Measurements from ENCODE around the gene TRAF3.
"Not testable (repeated sequence)": the region's sequence is repeated elsewhere in the genome, so short reads cannot be mapped to it uniquely, and the experiment has no call there.

The TRAF3 gene

DNA sequence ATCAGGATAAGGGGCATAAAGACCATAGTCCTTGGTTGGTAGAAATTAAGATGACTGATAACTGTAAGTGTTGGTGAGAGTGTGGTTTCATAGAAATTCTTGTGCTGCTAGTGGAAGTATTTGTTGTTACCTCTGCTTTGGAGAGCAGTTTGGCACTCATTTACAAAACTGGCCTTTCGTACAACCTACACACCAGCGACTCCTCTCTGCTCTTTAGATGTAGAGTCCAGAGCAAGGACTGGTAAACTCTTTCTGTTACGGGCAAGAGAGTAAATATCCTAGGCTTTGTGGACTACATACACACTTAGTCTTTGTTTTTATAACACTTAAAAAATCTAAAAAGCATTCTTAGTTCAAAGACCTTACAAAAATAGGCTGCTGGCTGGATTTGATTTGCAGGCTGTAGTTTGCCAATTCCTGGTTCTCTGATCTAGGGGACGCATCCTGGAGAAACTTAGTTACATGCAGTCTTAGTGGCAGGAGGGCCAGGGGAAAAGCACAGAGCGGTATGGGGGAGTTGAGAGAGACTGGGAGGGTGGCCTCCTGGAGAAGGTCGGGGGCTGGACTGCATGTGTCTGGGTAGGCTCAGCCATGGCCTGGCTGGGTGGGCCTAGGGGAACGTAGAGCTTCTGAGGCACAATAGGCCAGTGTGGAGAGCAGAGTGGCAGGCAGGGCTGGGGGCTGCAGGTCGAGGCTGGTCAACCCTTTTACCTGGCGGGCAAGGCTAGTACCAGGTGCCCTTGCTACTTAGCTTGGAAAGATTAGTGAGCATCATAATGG, 89.9 kb downstream of the TRAF3 start:
- no peak for DNase-seq (ENCODE audit: low read depth)

- DNase-seq (ENCODE audit: low read depth): no peak
Measured at GRCh38 chr14:102867826-102868580, 90.8 kb downstream of the TRAF3 start.

DNA sequence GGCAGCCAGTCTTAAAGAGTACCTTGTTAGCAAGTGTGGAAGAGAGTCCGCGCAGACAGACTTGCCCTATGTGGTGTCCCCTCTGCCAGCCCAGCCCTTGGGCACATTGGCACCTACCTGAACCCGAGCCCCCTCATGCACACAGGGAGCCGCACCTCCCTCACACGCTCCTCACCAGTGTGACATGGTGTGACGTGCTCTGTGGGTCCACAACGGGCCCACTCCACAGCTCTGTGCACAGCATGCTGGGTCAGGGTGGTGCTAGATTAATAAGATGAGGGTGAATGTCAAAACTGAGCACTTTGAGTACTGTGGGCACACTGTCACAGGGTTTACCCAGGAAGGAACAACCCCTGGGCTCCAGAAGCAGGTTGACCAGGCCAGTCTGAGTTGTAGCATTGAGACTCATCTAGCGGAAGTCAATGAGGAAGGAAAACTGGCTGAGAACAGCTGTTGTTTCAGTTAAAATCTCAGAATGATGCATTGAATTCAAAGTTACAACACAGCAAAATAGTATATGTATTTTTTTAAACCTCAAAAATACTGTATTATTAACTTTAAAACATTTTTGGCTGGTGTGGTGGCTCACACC, 91.8 kb downstream of the TRAF3 start:
- no peak for DNase-seq (ENCODE audit: low read depth)

DNA sequence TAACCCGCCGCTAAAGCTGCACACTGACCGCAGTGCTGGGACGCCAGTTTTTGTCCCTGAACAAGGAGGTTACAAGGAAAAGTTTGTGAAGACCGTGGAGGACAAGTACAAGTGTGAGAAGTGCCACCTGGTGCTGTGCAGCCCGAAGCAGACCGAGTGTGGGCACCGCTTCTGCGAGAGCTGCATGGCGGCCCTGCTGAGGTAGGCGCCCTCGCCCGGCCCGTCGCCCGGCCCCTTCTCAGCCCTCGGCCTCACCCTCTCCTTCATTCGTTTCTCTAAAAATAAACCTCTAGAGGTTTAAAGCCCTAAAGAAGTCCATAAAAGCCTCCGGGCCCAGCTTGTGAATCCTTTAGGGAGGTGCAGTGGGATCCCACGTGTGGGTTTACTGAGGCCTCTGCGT, 93.0 kb downstream of the TRAF3 start:
- DNase-seq (ENCODE audit: low read depth): no peak

GRCh38 chr14:102870994-102871831, 94.0 kb downstream of the TRAF3 start:
- DNase-seq (ENCODE audit: low read depth): no peak

- DNase-seq (ENCODE audit: low read depth): no peak
Measured at GRCh38 chr14:102872020-102872419, 94.8 kb downstream of the TRAF3 start.

DNA sequence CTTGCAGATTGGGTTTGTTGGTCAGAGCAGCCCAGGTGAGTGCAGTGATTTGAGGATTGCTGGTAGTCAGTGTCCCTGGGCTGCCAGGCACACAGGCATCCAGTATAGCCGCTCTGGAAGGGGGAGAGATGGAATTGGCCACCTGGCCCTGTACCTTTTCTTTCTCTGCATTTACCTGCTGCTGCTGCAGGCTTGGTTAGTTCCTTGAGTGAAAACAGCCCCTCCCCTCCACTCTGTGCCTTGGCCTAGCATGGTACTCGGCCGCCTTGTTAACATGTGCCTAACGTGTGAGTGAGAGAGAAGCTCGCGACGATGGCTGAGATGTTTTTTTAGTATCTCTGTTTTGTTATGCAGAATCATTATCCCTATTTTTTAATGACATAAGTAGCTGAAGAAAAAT, 95.9 kb downstream of the TRAF3 start:
- no peak for DNase-seq (ENCODE audit: low read depth)

DNA sequence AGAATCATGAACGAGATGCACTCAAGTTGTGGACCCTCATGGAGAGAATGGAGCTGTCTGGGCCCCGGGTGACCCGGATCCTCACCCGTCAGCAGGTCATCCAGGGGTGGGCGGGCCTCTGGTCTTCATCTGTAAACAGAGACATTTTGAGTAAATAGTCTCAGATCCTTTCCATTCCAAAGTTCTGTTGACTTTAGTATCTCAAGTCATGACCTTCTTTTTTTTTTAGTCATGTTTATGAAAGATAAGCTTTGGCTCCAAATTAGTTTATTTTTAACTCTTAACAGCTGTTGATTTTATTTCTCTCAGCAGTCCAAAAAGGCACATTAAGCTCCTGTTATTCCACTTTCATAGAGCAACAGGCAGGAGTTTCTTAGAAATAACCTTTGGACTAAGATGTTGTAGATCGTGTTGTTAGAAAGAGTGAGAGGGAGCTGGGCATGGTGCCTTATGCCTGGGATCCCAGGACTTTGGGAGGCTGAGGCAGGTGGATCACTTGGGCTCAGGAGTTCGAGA, 96.4 kb downstream of the TRAF3 start:
- no peak for DNase-seq (ENCODE audit: low read depth)

- no peak for DNase-seq (ENCODE audit: low read depth)
Measured at GRCh38 chr14:102875652-102876051, 98.4 kb downstream of the TRAF3 start.

DNA sequence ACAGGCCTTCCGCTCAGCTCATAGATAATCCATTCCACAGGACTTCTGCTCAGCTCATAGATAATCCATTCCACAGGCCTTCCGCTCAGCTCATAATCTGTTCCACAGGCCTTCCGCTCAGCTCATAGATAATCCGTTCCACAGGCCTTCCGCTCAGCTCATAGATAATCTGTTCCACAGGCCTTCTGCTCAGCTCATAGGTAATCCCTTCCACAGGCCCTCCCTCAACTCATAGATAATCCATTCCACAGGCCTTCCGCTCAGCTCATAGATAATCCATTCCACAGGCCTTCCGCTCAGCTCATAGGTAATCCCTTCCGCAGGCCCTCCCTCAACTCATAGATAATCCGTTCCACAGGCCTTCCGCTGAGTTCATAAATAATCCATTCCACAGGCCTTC, 100.3 kb downstream of the TRAF3 start:
- DNase-seq (ENCODE audit: low read depth): not testable (repeated sequence)

- DNase-seq (ENCODE audit: low read depth): no peak
Measured at GRCh38 chr14:102878174-102878969, 101.1 kb downstream of the TRAF3 start.

GRCh38 chr14:102878970-102879460, 101.8 kb downstream of the TRAF3 start:
- DNase-seq (ENCODE audit: low read depth): no peak

GRCh38 chr14:102882226-102882906, 105.1 kb downstream of the TRAF3 start:
- DNase-seq (ENCODE audit: low read depth): no peak

DNA sequence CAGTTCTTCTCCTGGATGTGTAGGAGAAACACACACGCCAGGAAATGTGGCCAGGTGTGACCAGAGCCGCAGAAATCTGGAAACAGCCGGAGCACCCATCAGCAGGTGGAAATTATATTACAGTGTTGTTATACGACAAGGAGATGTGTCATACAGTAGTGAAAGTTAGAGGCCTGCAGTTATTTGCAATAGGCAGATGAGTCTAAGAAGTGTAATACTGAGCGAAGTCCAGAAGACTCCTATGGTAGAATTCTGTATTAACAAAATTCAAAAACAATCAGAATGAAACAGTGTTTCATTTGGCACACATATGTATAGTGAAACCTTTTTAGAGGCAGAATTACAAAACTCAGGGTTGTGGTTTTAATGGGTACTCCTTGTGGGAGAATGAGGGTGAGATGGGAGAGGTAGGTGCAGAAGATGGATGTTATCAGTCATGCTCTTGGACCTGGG, 105.9 kb downstream of the TRAF3 start:
- DNase-seq (ENCODE audit: low read depth): no peak

- DNase-seq (ENCODE audit: low read depth): no peak
Measured at GRCh38 chr14:102883554-102883953, 106.3 kb downstream of the TRAF3 start.

DNA sequence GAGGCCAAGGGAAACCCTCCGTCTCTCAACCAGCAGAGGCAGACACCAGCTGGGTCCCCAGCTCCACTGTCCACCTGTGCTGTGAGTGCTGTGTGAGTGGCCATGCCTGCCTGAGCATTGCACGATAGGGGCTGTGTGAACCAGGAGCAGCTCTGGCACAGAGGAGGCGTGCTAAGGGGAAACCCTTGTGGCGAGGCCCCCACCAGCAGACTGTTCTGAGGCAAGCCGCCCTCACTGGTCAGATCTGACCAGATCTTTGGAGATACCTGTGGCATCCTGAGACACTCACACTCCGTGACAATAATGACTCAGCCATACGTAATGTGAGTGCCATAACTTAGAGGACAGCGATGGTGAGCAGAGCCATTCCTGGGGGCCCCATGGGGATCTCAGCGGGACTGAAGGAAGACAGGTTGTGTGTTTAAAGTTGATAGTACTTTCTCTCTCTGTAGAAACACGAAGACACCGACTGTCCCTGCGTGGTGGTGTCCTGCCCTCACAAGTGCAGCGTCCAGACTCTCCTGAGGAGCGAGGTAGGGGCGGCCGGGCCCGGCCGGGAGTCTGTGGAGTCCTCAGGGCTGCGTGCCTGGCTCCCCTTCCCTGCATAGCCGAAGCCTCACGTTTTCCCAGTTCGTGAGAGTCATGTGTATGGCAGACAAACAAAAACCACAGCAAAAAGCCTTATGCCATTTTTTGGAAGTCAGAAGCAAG, 108.6 kb downstream of the TRAF3 start:
- no peak for DNase-seq (ENCODE audit: low read depth)

GRCh38 chr14:102888748-102889147, 111.5 kb downstream of the TRAF3 start:
- DNase-seq (ENCODE audit: low read depth): peak; percentile 11

DNA sequence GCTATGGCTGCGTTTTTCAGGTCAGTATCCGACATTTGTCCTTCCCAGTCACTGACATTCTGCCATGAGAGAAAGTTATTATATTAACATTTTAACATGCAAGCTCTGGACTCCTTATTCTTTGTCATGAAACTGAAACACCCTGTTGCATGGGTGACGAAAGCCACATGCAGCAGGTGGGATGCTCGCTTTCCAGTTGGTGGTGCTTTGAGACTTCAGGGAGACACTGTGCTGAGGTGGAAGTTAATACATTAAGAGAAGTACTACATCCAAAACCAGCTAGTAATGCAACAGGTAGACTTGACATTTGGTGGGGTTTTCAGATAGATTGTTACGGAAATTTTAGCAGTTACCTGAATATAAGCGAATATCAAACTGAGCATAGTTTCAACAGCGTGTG, 112.4 kb downstream of the TRAF3 start:
- DNase-seq (ENCODE audit: low read depth): no peak

GRCh38 chr14:102891111-102891510, 113.9 kb downstream of the TRAF3 start:
- DNase-seq (ENCODE audit: low read depth): no peak

- peak; percentile 70 for DNase-seq (ENCODE audit: low read depth)
Measured at GRCh38 chr14:102891556-102891955, 114.3 kb downstream of the TRAF3 start.
